ENCODE measurements around the gene CMTM7.
"Not testable (repeated sequence)": the region's sequence is repeated elsewhere in the genome, so short reads cannot be mapped to it uniquely, and the experiment has no call there.

The CMTM7 gene

DNA sequence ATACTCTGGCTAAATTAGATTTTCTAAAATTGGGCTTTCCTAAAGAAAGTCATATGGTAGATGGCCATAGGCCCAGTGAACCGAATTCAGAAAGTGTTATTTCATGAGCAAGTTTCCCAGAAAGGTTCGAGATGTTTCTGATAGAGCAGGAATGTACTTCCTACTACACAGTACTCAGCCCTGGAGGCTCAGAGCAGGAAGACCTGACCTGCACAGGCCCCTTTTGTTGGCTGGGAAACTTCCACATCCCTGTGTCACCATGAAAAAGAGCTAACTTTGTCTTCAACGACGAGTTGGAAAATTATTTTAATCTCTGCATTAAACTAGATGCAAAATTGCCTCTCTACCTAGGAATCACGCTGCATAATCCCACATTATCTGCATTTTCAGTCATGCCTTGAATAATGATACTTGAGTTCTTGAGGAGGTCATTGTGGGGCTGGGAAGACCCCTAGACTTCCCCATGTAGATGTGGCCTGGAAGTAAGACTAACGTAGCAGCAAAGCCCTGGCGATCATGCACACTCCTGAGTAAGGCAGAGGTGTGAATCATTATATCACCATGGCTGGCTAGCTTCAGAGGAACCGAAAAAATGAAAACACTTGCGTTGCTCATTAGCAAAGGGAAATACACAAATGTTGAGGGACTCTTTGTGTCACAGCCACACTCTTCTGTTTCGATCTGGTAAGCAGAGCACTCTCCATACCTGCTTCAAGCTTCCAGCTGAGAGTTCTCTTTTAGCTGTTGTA lies 47.1 kb downstream of the CMTM7 start:
- DNase-seq (ENCODE audit: low spot score), result no peak

- DNase-seq (ENCODE audit: low spot score), result not testable (repeated sequence)
These were observed 47.8 kb downstream of the CMTM7 start for GRCh38 chr3:32439421-32439820.

DNA sequence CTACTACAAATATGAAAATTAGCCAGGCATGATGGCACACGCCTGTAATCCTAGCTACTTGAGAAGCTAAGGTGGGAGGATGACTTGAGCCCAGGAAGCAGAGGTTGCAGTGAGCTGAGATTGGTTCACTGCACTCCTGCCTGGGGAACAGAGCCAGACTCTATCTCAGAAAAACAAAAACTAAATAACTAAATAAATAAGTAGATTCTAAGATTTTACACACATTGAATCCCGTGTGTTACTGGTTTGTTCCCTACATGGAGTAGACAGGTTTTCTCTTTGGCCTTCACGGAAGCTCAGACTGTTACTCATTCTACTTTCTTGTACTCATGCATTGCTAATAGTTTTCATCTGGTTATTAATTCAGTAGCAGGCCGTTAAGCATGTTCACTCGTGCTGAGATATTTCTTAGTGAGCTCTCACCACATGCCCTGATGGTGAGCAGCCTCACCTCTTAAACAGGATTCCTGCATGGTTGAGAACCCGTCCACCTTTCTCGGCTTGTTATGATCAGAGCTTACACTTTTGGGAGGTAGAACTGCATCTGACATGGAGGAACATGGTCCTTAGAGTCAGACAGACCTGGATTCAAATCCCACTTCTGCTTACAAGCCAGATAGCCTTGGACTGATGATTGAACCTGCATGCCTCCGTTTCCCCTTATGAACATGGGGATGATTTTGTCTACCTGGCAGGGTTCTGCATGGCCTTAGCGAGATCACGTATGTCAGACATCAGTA lies 49.1 kb downstream of the CMTM7 start:
- no peak for DNase-seq (ENCODE audit: low spot score)

DNA sequence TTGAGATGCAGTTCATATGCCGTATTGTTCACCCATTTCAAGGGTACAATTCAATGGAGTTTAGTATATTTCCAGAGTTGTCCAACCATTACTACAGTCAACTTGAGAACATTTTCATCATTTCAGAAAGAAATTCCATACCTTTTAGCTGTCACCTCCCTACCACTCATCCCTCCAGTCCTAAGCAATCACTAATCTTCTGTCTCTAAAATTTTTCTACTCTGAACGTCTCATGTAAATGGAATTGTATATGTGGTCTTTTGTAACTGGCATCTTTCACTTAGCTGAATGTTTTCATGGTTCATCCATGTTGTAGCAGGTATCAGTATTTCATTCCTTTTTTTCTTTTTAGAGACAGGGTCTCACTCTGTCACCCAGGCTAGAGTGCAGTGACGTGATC lies 51.1 kb downstream of the CMTM7 start:
- no peak for DNase-seq (ENCODE audit: low spot score)

GRCh38 chr3:32443478-32443877 lies 51.8 kb downstream of the CMTM7 start:
- DNase-seq (ENCODE audit: low spot score), result no peak

GRCh38 chr3:32447865-32448400 lies 56.3 kb downstream of the CMTM7 start:
- no peak for DNase-seq (ENCODE audit: low spot score)

DNA sequence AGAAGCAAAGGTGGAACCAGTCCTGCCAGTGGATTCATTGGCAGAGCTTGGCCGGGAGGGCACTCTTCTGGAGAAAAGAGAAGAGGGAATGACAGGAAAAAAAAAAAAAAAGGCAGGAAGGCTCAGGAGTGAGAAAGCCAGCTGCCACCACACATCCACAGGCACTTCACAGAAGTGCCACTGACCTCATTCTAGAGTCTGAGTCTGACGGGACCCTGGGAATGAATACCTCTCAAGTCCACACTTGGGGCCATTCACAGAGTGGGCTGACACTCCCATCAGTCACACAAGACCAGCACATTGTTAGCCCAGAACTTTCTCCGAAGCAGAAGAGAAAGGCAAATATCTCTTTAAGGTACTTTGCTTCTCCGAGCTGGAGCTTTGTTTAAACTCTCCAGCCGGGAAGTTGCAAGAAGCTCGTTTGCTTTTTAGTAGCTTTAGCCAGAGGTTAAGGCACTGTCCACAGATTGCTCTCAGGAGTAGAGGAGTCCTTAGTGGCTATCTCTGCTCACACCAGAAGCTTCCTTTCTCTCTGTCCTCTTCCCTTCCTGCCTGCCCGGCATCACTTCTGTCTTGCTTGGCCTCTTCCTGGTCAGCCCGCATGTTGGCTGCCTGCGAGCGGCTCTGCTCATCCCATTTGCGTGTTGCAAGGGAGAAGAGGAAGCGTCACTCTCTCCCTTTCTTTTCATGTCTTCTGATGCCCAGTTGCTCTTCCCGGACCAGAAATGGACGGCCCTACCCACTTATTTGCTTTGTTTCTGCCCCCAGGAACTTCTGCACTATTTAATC lies 57.2 kb downstream of the CMTM7 start:
- DNase-seq (ENCODE audit: low spot score), result peak; percentile 25

GRCh38 chr3:32449691-32450090 lies 58.0 kb downstream of the CMTM7 start:
- DNase-seq (ENCODE audit: low spot score), result no peak

GRCh38 chr3:32450426-32450825 lies 58.8 kb downstream of the CMTM7 start:
- DNase-seq (ENCODE audit: low spot score), result no peak

GRCh38 chr3:32450992-32451659 lies 59.5 kb downstream of the CMTM7 start:
- DNase-seq (ENCODE audit: low spot score), result peak; percentile 24

DNA sequence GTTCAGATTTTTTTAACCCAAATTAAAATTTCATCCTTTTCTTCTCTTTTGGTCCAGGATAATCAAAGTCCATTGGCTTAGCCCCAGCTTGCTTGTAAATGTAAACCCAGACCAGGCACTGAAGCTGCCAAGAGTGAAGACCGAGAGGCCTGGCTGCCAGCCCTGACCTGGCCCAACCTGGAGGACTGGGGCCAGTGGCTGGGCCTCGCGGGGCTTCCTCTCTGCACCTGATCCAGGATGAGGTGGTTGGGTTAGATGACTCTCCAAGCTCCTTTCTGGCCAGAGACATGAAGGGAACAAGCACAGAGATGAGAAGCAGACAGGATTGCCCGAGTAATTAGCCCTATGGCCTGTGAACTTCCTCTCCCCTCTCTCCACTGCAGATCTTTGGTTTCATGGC lies 60.4 kb downstream of the CMTM7 start:
- DNase-seq (ENCODE audit: low spot score), result no peak

DNA sequence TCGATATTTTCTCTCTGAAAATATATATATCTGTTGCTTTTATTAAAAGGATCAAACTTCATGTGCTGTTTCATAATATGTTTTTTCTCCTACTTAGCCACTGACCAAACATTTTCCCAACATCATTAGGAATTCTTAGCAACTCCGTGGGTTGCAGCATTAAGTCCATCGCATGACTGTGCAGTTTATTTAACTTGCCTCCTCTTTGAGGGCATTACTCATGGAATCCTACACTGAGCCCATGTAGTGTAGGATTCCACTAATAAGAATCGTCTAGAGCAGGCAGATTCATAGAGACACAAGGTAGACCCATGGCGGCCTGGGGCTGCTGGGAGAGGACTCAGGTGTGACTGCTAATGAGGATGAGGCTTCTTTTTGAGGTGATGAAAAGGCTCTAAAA lies 61.7 kb downstream of the CMTM7 start:
- no peak for DNase-seq (ENCODE audit: low spot score)

GRCh38 chr3:32454111-32454510 lies 62.5 kb downstream of the CMTM7 start:
- DNase-seq (ENCODE audit: low spot score), result no peak

DNA sequence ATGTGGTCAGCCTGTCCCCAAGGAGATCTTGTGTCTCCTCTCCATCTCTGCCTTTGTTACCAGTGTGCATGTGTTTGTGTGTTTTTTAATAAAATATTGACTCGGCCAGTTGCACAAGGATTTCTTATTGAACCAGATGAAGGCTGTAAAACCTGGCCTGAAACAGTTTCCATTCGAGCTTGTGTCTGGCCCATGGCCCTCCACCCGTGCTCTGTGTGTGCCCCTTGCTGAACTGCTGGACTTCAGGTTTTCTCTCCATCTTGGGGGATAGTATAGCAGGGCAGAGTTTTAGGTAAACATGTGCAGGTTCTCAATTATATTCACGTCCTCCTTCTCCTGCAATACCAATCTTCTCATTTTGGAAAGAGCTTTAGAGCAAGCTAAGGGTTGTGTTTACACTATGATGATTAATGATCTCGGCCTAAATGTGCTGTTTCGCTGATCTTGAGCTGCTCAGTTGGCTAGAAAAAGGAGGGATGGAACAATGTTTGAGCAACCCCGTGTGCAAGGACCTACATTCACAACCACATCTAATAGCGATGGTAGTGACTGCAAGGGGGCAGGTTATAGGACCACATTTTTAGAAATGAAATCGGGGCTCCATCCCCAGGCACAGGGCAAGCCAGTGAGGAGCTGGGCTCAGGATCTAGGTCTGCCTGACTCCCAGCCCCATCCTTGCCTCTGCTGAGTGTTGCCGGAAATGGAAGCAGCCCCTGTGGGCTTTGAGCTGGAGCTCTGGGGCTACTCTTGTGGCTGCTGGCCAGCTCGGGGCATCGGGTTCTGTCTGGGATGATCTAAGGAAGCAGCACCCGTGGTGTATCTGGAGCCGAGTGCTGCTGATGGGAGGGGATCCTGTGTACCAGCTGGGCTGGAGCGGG lies 63.3 kb downstream of the CMTM7 start:
- no peak for DNase-seq (ENCODE audit: low spot score)

DNA sequence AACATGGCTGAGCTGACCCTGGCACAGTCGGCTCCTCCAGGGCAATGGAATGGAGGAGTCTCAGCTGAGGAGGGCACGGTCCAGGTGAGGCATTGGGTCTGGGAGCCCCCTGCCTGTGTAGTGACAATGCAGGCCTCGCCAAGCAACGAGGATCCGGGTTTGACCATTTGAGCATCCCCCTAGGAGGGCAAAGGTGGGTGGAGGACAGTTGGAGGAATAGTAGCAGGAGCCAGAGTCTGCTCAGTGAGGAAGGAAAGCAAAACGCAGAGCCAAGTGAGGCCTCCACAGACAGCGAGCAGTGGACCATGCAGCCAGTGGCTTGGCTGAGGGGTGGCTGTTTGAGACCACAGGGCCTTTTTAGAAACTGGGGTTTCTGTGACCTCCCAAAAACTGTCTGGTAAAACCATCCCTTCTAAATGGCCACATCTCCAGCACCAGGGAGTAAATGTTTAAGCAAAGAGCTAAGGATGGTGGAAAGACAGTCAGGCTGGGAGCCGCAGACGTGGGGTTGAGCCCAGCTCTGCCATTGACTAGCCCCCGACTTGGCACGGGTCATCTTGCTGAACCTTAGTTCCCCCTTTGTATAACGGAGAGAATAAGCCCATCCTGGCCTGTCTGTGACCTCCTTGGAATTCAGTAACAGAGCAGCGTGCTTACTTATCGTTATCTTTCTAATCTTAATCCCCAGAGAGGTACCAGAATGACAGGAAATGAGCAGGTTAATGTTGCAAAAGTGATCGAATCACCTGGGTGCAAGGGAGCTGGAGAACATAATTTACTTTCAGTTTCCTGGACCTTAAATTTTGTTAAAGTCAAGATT lies 64.2 kb downstream of the CMTM7 start:
- DNase-seq (ENCODE audit: low spot score), result no peak

DNA sequence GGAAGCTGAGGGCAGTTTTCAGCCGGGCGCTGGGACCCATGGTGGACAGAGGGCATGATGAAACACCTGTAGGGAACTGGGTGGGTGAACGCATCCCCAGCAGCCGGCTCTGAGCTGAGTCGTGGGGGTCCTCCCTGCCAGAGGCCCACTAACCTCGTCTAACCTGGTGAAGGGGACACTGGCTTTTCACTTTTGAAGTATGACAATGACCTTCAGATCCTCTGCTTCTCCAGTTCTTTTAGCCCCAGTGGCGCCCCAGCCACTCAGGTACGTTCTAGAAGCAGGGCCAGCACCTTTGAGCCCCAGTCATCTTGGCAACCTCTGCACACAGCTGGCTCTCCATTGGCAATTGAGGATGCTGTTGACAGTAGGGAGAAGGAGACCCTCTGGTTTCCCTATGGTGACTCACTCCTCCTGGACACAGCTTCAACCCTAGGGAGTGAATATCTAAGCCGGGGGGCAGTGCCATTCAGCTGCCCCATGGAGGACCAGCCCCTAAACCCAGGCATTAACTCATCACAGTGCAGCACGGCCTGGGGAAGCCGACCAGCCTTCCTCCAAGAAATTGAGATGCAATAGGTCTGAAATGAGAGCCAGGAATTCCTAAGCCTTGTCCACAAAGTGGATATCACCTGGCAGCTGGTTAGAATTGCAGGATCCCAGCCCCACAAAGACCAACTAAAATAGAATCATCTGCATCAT lies 64.9 kb downstream of the CMTM7 start:
- no peak for DNase-seq (ENCODE audit: low spot score)

GRCh38 chr3:32457971-32458471 lies 66.4 kb downstream of the CMTM7 start:
- peak; percentile 35 for DNase-seq (ENCODE audit: low spot score)

- no peak for DNase-seq (ENCODE audit: low spot score)
These were observed 67.8 kb downstream of the CMTM7 start for GRCh38 chr3:32459450-32459849.
